Measurements from ENCODE around the gene PCID2. TPM values are rescaled to one million over a fixed set of nuclear protein-coding genes. Genes with fewer than 3 reads are reported as not detected.

PCID2 gene
- total RNA-seq, 1 donor from 2014 or later: 71.4 TPM

- intact Hi-C loops (cut with micrococcal nuclease): no loop called here
Observed at GRCh38 chr13:113220141-113220598, 11.7 kb upstream of the PCID2 start.

DNA sequence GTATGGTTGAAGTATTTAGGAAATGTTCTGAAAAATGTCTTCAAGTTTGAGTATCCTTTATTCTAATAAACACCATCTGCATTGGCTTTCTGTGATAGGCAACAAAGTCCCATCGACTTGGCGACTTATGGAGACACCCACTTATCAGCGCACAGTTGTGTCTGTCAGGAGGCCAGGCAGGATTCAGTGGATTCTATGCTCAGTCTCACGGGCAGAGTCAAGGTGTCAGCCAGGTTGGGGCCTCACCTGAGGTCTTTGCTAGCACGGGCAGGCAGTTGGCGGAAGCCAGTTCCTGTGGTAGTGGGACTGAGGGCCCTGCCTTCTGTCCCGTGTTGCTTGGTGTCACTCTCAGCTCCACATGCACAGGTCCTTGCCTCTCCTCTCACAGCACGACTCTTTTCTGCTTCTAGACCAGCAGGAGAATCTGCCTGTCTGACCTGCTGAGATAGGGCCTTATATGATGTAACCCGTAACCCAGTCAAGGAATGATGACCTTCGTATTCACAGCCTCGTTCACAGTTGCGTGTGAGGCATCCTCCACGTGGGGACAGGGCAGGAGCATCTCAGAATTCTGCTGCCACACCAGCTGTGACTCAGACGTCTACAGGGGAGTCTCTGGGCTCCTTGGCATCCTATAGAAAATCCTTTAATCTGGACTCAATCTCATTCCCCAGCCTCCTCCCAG, 10.9 kb upstream of the PCID2 start:
- intact Hi-C loops (cut with micrococcal nuclease): loop anchor here (10.0 kb wide), 1 partner anchor 365 kb away; the partner anchor contains the start of gene TFDP1

GRCh38 chr13:113218586-113218985, 10.1 kb upstream of the PCID2 start:
- intact Hi-C loops (cut with micrococcal nuclease): loop anchor here (10.0 kb wide), 1 partner anchor 366 kb away; the partner anchor contains the start of gene TFDP1

GRCh38 chr13:113216254-113217048, 8.0 kb upstream of the PCID2 start:
- intact Hi-C loops (cut with micrococcal nuclease): loop anchor here (10.0 kb wide), 1 partner anchor 368 kb away; the partner anchor contains the start of gene TFDP1

- intact Hi-C loops (cut with micrococcal nuclease): loop anchor here (5.0 to 10.0 kb wide), 3 partner anchors 99 to 373 kb away; partner anchors contain the start of gene TFDP1
Observed at GRCh38 chr13:113211774-113212173, 3.3 kb upstream of the PCID2 start.

GRCh38 chr13:113210833-113211232, 2.4 kb upstream of the PCID2 start:
- intact Hi-C loops (cut with micrococcal nuclease): loop anchor here (5.0 to 10.0 kb wide), 3 partner anchors 99 to 374 kb away; partner anchors contain the start of gene TFDP1

DNA sequence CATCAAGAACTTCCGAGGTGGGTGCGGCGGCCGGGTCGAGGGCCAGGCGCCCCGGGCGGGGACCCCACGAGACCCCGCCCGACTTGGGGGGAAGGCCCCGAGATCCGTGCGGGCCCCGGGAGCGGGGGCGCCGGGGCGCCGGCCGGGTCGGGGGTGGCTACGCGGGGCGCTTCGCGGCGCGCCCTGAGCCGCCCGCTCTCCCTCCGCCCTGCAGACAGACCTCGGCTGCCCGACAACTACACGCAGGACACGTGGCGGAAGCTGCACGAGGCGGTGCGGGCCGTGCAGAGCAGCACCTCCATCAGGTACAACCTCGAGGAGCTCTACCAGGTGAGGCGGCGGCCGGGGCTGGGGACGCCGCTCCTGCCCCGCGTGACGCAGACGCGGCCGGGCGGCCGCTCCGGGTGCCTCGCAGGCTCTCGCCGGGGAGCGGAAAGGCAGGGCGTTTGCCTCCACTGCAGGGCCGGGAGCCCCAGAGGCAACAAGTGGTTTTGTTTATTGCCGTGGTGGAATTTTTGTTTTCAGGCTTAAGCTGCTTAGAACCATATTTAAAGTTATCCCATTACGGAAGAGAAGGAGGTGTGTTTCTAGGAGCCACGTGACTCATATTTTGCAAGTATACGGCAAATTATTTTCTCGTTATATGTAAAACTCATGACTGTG, 1.4 kb upstream of the PCID2 start:
- intact Hi-C loops (cut with micrococcal nuclease): loop anchor here (1.0 to 10.0 kb wide), 6 partner anchors 56 to 625 kb away; partner anchors contain the start of genes ATP11A, TFDP1 and TUBGCP3

DNA sequence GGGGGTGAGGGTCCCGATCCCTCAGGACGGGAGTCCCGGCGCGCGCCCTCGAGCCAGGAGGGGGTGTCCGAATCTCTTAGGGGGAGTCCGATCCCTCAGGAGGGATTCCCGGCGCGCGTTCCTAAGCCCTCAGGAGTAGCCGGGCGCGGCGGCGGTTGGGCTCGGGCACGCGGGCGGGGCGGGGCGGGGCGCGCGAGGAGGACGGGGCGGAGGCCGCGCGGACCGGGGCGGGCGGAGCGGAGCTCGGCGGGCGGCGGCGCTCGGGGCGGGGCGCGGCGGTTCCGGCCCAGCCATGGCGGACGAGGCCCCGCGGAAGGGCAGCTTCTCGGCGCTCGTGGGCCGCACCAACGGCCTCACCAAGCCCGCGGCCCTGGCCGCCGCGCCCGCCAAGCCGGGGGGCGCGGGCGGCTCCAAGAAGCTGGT, 878 bp upstream of the PCID2 start, which contains the start of gene CUL4A:
TSS of gene CUL4A (plus strand) at position 278 of the 423 bp plus-strand sequence. CDS start at position 293, 15 bp downstream.
- intact Hi-C loops (cut with micrococcal nuclease): loop anchor here (1.0 to 10.0 kb wide), 3 partner anchors 55 to 625 kb away; partner anchors contain the start of genes ATP11A and TUBGCP3

GRCh38 chr13:113207890-113208420, 514 bp downstream of the PCID2 start:
- intact Hi-C loops (cut with micrococcal nuclease): loop anchor here (1.0 to 10.0 kb wide), 5 partner anchors 32 to 623 kb away; partner anchors contain the start of genes DCUN1D2, LAMP1 and TUBGCP3

- intact Hi-C loops (cut with micrococcal nuclease): loop anchor here (10.0 kb wide), 1 partner anchor 623 kb away; the partner anchor contains the start of gene TUBGCP3
Observed at GRCh38 chr13:113207460-113207859, 1.0 kb downstream of the PCID2 start.

GRCh38 chr13:113205428-113205931, 3.0 kb downstream of the PCID2 start:
- intact Hi-C loops (cut with micrococcal nuclease): loop anchor here (10.0 kb wide), 1 partner anchor 621 kb away; the partner anchor contains the start of gene TUBGCP3

DNA sequence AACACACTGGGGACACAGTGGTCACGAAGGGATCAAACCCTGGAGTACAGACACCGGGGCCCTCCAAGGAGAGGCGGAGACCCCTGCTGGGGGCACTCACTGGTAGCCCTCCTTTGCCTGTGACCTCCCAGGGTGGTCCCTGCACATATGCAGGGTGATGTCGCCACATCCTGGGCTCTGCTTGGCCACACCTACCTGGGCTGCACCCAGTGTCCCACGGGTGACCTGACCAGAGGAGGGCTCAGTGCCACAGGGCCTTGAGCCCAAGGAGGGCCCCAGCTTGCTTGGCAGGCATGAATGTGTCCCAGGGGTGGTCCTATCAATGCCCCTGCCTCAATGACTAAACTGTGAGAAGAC, 4.1 kb downstream of the PCID2 start:
- intact Hi-C loops (cut with micrococcal nuclease): loop anchor here (10.0 kb wide), 1 partner anchor 620 kb away; the partner anchor contains the start of gene TUBGCP3

- intact Hi-C loops (cut with micrococcal nuclease): loop anchor here (10.0 kb wide), 1 partner anchor 619 kb away; the partner anchor contains the start of gene TUBGCP3
Observed at GRCh38 chr13:113203507-113204377, 4.7 kb downstream of the PCID2 start.

- intact Hi-C loops (cut with micrococcal nuclease): loop anchor here (10.0 kb wide), 1 partner anchor 618 kb away; the partner anchor contains the start of gene TUBGCP3
Observed at GRCh38 chr13:113202912-113203311, 5.6 kb downstream of the PCID2 start.

- intact Hi-C loops (cut with micrococcal nuclease): loop anchor here (10.0 kb wide), 1 partner anchor 617 kb away; the partner anchor contains the start of gene TUBGCP3
Observed at GRCh38 chr13:113201815-113202214, 6.7 kb downstream of the PCID2 start.

DNA sequence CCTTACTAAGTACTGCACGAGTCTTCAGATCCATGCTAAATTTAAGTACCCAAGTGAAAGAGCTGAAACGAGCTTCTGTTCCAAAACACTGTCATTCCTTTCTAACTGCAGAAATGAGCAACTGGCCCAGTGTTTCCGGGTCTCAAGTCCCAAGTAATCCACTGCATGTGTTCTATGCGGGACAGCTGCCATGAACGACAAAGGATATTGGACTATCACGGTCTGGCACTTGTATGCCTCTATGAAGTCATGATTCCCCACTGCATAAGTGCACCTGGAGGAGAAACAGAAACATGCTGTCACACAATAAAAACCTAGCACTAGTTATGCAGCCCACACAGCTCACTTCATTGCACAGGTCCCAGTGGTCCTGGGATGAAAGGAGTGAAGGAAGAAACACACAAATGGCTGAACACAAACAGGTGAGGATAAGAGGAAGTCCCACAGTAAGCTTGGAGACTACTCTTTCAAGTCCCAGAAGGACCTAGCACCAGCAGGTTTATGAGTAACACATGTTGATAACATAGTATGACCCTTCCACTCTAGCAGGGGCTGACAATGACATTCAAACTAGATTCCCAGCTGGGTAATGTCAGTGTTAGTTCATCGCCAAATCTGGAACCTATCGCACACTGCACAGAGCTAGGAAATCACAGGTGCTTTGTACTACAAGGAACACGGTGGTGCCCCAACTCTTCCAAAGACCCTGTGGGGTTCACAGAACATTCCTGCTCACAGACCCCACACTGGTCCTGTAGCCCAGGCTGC, 11.3 kb downstream of the PCID2 start:
- intact Hi-C loops (cut with micrococcal nuclease): no loop called here

DNA sequence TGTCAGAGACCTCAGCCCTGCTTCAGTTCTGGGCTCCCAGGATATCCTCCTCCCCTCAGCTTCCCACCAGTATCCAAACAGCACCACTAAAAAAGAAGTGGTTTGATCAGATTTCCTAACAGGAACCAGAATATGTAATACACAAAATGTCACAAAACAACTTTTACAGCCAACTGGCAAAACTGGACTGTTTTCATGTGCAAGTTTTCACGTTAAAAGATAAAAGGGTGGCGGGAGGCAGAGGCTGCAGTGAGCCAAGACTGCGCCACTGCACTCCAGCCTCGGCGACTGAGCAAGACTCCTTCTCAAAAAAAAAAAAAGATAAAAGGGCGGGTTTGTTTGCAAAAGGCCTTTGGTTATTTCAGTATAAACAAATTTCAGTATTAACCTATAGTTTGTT, 13.1 kb downstream of the PCID2 start:
- intact Hi-C loops (cut with micrococcal nuclease): no loop called here

DNA sequence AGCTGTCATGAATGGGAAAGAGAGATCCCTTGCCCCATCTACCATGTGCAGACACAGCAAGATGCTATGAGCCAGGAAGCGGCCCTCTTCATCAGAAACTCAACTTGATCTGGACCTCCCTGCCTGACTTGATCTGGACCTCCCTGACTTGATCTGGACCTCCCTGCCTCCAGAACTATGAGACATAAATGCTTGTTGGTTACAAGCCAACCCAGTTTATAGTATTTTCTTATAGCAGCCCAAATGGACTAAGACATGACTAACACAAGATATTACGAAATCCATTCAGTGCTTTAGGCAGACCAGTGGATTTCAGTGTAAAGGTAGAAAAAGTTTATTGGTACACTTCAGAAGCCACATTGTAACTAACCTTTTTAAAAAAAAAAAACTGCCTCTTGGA, 15.6 kb downstream of the PCID2 start:
- intact Hi-C loops (cut with micrococcal nuclease): no loop called here

All from T-helper 1 cell treated with Interleukin-12 subunit alpha and Interleukin-12 subunit beta and Interleukin-4 antibody, amounts not matched to agents 30 ng/mL and 1 ng/mL, for 36 hours (primary cell).